A549 (cell line): ENCODE results near the gene RPL27. TPM values are rescaled to one million over a fixed set of nuclear protein-coding genes. Genes with fewer than 3 reads are reported as not detected.
A peak's percentile ranks its signal among the peaks of the same experiment; 100 is the strongest.

Source experiments
- ATAC-seq, 2 experiments: fragments of 200-7000 bp in 1 of 2; fragments of >200 bp in 1 of 2; cut with Nextera tagmentation in 1 of 2; cut with Tn5 transposase in 1 of 2; 3 replicates each; pipeline versions ENCODE4 v1.8.0 to v1.9.1; 2018 to 2020; ENCODE audit warnings: mild to moderate bottlenecking in 1 of 2, moderate library complexity in 1 of 2
- CTCF ChIA-PET: fragments of 300-600 bp; sonication (Branson Sonifier 250); formaldehyde crosslinking; extraction: SDS; loops from one replicate; lab custom pipeline; 2021; ENCODE audit warnings: antibody characterized with exemption, inconsistent platforms; lab: Yijun Ruan, JAX
- POLR2A ChIA-PET: fragments of 350-600 bp; formaldehyde crosslinking; extraction: SDS; loops from one replicate; lab custom pipeline; 2021; ENCODE audit warnings: antibody characterized with exemption, inconsistent platforms; lab: Yijun Ruan, JAX
- DNase-seq, 2 experiments: peaks; one replicate each; pipeline versions ENCODE4 v3.0.0 to v3.0.0-alpha.2; 2011 to 2016; ENCODE audit warnings: low read depth in 1 of 2, low spot score in 1 of 2
- FAIRE-seq: peaks from 2 replicates; lab custom pipeline; 2011; peaks lifted over from hg19 to GRCh38; lab: Jason Lieb, UNC
- H3K27ac ChIP-seq, 2 experiments: fragments of >200 bp; sonication (Bioruptor Twin); formaldehyde crosslinking; 3 replicates each; pipeline ENCODE4 v1.5.1; 2016 to 2017
- H3K4me1 ChIP-seq: fragments of >200 bp; sonication (Bioruptor Twin); formaldehyde crosslinking; 3 replicates; pipeline ENCODE4 v1.6.1; 2016
- H3K4me2 ChIP-seq: fragments of >200 bp; sonication (Bioruptor Twin); formaldehyde crosslinking; 3 replicates; pipeline ENCODE4 v1.6.1; 2016
- H3K4me3 ChIP-seq: fragments of >200 bp; sonication (Bioruptor Twin); formaldehyde crosslinking; 3 replicates; pipeline ENCODE4 v1.5.1; 2016
- H3K9me3 ChIP-seq: fragments of >200 bp; sonication (Bioruptor Twin); formaldehyde crosslinking; 3 replicates; pipeline ENCODE4 v1.6.1; 2016
- BHLHE40 ChIP-seq: IDR thresholded peaks from 2 replicates; pipeline ENCODE4 v1.6.1; 2012; ENCODE audit warnings: low read depth, low read length, inconsistent platforms
- CEBPB ChIP-seq, 2 experiments: fragments of >200 bp in 1 of 2; sonication (Bioruptor Twin) in 1 of 2; formaldehyde crosslinking in 1 of 2; IDR thresholded peaks; 2 replicates each; pipeline ENCODE4 v1.6.1; 2012 to 2016
- CHD4 ChIP-seq: fragments of 200-600 bp; sonication (generic); IDR thresholded peaks from 2 replicates; pipeline ENCODE4 v1.6.1; 2016; ENCODE audit warnings: antibody characterized with exemption, mild to moderate bottlenecking, borderline replicate concordance
- EHF ChIP-seq: fragments of 250-450 bp; sonication (Bioruptor Pico); IDR thresholded peaks from 2 replicates; pipeline ENCODE4 v1.5.0; 2020; ENCODE audit warnings: mild to moderate bottlenecking
- ELK1 ChIP-seq: fragments of 150-350 bp; IDR thresholded peaks from 2 replicates; pipeline ENCODE4 v1.6.1; 2014; ENCODE audit warnings: low read depth, mild to moderate bottlenecking, low read length
- FOSL2 ChIP-seq, 2 experiments: fragments of 450-650 bp in 1 of 2; fragments of >200 bp in 1 of 2; sonication (Bioruptor Twin) in 1 of 2; formaldehyde crosslinking; IDR thresholded peaks; 2 replicates each; pipeline versions ENCODE4 v1.5.0 to v1.6.1; 2016 to 2020; ENCODE audit warnings: mild to moderate bottlenecking in 1 of 2, moderate library complexity in 1 of 2
- HDAC2 ChIP-seq: fragments of 200-600 bp; sonication (generic); IDR thresholded peaks from 2 replicates; pipeline ENCODE4 v1.6.1; 2016
- HOXA7 ChIP-seq: fragments of 250-450 bp; sonication (Bioruptor Pico); IDR thresholded peaks from 2 replicates; pipeline ENCODE4 v1.5.0; 2020; ENCODE audit warnings: mild to moderate bottlenecking, moderate library complexity
- HOXB5 ChIP-seq: fragments of 250-450 bp; sonication (Bioruptor Pico); IDR thresholded peaks from 2 replicates; pipeline ENCODE4 v1.5.0; 2020; ENCODE audit warnings: mild to moderate bottlenecking, moderate library complexity
- JUNB ChIP-seq: fragments of >200 bp; sonication (Bioruptor Twin); formaldehyde crosslinking; IDR thresholded peaks from 2 replicates; pipeline ENCODE4 v1.6.1; 2016
- MAFK ChIP-seq: fragments of 450-650 bp; IDR thresholded peaks from 2 replicates; pipeline ENCODE4 v1.6.1; 2014; ENCODE audit not compliant: partially characterized antibody
- MAX ChIP-seq: IDR thresholded peaks from 2 replicates; pipeline ENCODE4 v1.6.1; 2012
- MYC ChIP-seq: IDR thresholded peaks from 2 replicates; pipeline ENCODE4 v1.6.1; 2012; ENCODE audit warnings: mild to moderate bottlenecking, inconsistent platforms, low read length, improper control_type of control experiment, borderline replicate concordance
- PBX3 ChIP-seq: IDR thresholded peaks from 2 replicates; pipeline ENCODE4 v1.6.1; 2012
- PHF8 ChIP-seq: fragments of 200-600 bp; sonication (generic); IDR thresholded peaks from 2 replicates; pipeline ENCODE4 v1.6.1; 2016; ENCODE audit warnings: low read depth, mild to moderate bottlenecking, antibody characterized with exemption, moderate library complexity, borderline replicate concordance
- RAD21 ChIP-seq, 2 experiments: fragments of >200 bp in 1 of 2; sonication (Bioruptor Twin) in 1 of 2; formaldehyde crosslinking in 1 of 2; IDR thresholded peaks in 1 of 2; conservative IDR thresholded peaks in 1 of 2; 2 replicates in 1 of 2; 3 replicates in 1 of 2; pipeline ENCODE4 v1.6.1; 2012 to 2018; ENCODE audit warnings: inconsistent platforms in 1 of 2
- REST ChIP-seq: fragments of 200-600 bp; sonication (generic); IDR thresholded peaks from 2 replicates; pipeline ENCODE4 v1.6.1; 2016; ENCODE audit warnings: antibody characterized with exemption, mild to moderate bottlenecking, moderate library complexity
- SMC3 ChIP-seq: fragments of >200 bp; sonication (Bioruptor Twin); formaldehyde crosslinking; IDR thresholded peaks from 3 replicates; pipeline ENCODE4 v1.6.1; 2018; ENCODE audit warnings: inconsistent platforms
- ZC3H11A ChIP-seq: fragments of 450-650 bp; IDR thresholded peaks from 2 replicates; pipeline ENCODE4 v1.6.1; 2014; ENCODE audit warnings: antibody characterized with exemption, mild to moderate bottlenecking
- ZFP36 ChIP-seq: fragments of 450-650 bp; IDR thresholded peaks from 2 replicates; pipeline ENCODE4 v1.6.1; 2014; ENCODE audit warnings: borderline replicate concordance; ENCODE audit not compliant: partially characterized antibody
- WGBS: methylation state at CpG from one replicate; pipeline ENCODE4 v1.1.6; 2017; ENCODE audit errors: missing lambda C conversion rate; 5-methylcytosine and 5-hydroxymethylcytosine counted together
- polyA plus RNA-seq, 4 experiments: library from polyadenylated mRNA; depleted of rRNA in 3 of 4; stranded (reverse); fragments of >200 nt; fragmentation: RNase III in 1 of 4; extraction: RNeasy Plus Mini Kit Qiagen cat#74134 plus additional on column Dnase treatment in 1 of 4; gene quantifications; 2 replicates in 3 of 4; 3 replicates in 1 of 4; pipeline ENCODE4 v1.2.3, GENCODE V29; 2011 to 2017
- TF ChIP-seq, protein P1 (sequence below): fragments of >200 bp; sonication (Bioruptor Twin); formaldehyde crosslinking; IDR thresholded peaks from 3 replicates; pipeline ENCODE4 v1.6.1; 2016
- TF ChIP-seq, protein P2 (sequence below): fragments of >200 bp; sonication (Bioruptor Twin); formaldehyde crosslinking; IDR thresholded peaks from 2 replicates; pipeline ENCODE4 v1.6.1; 2016
- TF ChIP-seq, protein P3 (sequence below): fragments of 450-650 bp; IDR thresholded peaks from 2 replicates; pipeline ENCODE4 v1.6.1; 2014; ENCODE audit warnings: antibody characterized with exemption
- TF ChIP-seq, protein P4 (sequence below): fragments of 250-450 bp; sonication (Bioruptor Pico); IDR thresholded peaks from 2 replicates; pipeline ENCODE4 v1.5.0; 2020; ENCODE audit warnings: low read depth, mild to moderate bottlenecking, moderate library complexity
- TF ChIP-seq, protein P5 (sequence below): fragments of 250-450 bp; sonication (Bioruptor Pico); IDR thresholded peaks from 2 replicates; pipeline ENCODE4 v1.5.0; 2021; ENCODE audit warnings: mild to moderate bottlenecking, moderate library complexity, borderline replicate concordance

RPL27 gene
- polyA plus RNA-seq, 2 of the 4 experiments (the other 2 are of a cell fraction): 2,894 to 5,746 TPM

DNA sequence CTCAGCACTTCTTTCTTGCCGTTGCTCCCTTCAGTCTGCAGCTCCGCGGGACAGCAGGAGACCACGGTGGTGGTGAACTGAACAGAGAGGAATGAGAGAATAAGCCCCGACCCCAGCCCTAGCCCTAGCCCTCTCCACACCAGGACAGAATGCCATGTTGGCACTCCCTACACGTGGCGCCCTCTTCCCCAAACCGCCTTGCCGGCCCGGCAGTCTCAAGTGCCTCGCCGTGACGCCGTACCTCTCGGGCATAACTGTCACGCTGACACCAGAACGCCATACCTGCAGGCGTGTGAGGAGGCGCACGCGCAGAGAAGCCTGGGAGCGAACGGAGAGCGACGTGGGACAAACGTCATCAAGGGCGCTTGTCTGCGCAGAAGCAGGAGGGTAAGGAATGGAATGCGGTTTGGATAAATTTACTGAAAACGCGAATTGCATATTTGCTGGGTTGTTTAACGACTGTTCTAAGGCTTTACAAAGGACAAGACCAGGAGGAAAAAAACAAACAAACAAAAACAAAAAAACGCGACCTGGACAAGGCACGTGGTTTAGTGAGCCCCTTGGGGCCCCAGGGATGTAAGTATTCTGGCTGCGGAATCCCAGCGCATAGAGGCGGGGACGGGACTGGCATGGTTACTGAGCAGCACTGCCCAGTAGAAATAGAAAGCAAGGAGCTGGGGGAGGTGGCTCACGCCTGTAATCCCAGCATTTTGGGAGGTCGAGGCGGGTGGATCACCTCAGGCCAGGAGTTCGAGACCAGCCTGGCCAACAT is 33.9 kb upstream of the RPL27 start, which contains the start of gene AARSD1:
Gene AARSD1 (minus strand): TSS at position 294 of the 772 bp plus-strand sequence. CDS start 14 bp downstream, at position 280.
- ATAC-seq (peak; percentile 94 to 98), FAIRE-seq (peak; percentile 36), DNase-seq (peak; percentile 93 to 98)
- Histone ChIP-seq H3K9me3 (no peaks in the 10 kb centered on the region), H3K4me2 (peak within 1 kb of the TSS; percentile 88), H3K4me3 (peak within 1 kb of the TSS; percentile 79), H3K27ac (peak within 1 kb of the TSS; percentile 74 to 89), H3K4me1 (peaks cover 8% of the 10 kb centered on the region; the same call in 2 of the 3 replicates)
- WGBS: 2% methylated on average over 43 of the region's 43 CpGs
- ChIA-PET POLR2A (interaction anchor here (0.6 to 3.1 kb wide), 7 partner anchors 8 to 98 kb away, joined by 4 to 48 read pairs (median 6); partner anchors contain the start of genes RPL27 and RUNDC1), CTCF (interaction anchor here (0.6 to 4.3 kb wide), 11 partner anchors 10 to 437 kb away, joined by 3 to 29 read pairs (median 3); partner anchors contain the start of genes PSME3 and RPL27)
- TF ChIP-seq HOXA7 (CRISPR knock-in tag) (no peak), JUNB (no peak), ELK1 (no peak), BHLHE40 (no peak), CHD4 (peak; percentile 97; the same call in 1 of the 2 replicates), HDAC2 (peak; percentile 51; the same call in 1 of the 2 replicates), EHF (no peak), ZFP36 (no peak), MAFK (peak; percentile 28), MAX (peak; percentile 98), SMC3 (peak; percentile 12; the same call in 1 of the 3 replicates), ZC3H11A (no peak), RAD21 (conservative IDR thresholded peaks at IDR 0.05 in 1 of 2, IDR thresholded peaks at IDR 0.05 in 1 of 2) (0 out of 5 replicates have a peak, but pooled peaks of 1 of the 2 experiments have one; percentile 5), CEBPB (IDR thresholded peaks at IDR 0.05) (peak in 1 of 2 experiments; percentile 2; a peak in 1 of 4 replicates), HOXB5 (CRISPR knock-in tag) (no peak), PHF8 (peak; percentile 84), REST (peak; percentile 30; the same call in 1 of the 2 replicates), PBX3 (no peak), FOSL2 (IDR thresholded peaks at IDR 0.05) (no peak), FOSL2 (CRISPR knock-in tag; IDR thresholded peaks at IDR 0.05) (peak; percentile 26), MYC (no peak; the same call in 1 of the 2 replicates)
- TF ChIP-seq, protein P1, sequence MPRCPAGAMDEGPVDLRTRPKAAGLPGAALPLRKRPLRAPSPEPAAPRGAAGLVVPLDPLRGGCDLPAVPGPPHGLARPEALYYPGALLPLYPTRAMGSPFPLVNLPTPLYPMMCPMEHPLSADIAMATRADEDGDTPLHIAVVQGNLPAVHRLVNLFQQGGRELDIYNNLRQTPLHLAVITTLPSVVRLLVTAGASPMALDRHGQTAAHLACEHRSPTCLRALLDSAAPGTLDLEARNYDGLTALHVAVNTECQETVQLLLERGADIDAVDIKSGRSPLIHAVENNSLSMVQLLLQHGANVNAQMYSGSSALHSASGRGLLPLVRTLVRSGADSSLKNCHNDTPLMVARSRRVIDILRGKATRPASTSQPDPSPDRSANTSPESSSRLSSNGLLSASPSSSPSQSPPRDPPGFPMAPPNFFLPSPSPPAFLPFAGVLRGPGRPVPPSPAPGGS: peak; percentile 80; the same call in 1 of the 3 replicates
- TF ChIP-seq, protein P2, sequence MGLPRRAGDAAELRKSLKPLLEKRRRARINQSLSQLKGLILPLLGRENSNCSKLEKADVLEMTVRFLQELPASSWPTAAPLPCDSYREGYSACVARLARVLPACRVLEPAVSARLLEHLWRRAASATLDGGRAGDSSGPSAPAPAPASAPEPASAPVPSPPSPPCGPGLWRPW: no peak
- TF ChIP-seq, protein P3, sequence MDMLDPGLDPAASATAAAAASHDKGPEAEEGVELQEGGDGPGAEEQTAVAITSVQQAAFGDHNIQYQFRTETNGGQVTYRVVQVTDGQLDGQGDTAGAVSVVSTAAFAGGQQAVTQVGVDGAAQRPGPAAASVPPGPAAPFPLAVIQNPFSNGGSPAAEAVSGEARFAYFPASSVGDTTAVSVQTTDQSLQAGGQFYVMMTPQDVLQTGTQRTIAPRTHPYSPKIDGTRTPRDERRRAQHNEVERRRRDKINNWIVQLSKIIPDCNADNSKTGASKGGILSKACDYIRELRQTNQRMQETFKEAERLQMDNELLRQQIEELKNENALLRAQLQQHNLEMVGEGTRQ: no peak; the same call in 1 of the 2 replicates
- TF ChIP-seq, protein P4, sequence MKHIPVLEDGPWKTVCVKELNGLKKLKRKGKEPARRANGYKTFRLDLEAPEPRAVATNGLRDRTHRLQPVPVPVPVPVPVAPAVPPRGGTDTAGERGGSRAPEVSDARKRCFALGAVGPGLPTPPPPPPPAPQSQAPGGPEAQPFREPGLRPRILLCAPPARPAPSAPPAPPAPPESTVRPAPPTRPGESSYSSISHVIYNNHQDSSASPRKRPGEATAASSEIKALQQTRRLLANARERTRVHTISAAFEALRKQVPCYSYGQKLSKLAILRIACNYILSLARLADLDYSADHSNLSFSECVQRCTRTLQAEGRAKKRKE (CRISPR knock-in tag): no peak
- TF ChIP-seq, protein P5, sequence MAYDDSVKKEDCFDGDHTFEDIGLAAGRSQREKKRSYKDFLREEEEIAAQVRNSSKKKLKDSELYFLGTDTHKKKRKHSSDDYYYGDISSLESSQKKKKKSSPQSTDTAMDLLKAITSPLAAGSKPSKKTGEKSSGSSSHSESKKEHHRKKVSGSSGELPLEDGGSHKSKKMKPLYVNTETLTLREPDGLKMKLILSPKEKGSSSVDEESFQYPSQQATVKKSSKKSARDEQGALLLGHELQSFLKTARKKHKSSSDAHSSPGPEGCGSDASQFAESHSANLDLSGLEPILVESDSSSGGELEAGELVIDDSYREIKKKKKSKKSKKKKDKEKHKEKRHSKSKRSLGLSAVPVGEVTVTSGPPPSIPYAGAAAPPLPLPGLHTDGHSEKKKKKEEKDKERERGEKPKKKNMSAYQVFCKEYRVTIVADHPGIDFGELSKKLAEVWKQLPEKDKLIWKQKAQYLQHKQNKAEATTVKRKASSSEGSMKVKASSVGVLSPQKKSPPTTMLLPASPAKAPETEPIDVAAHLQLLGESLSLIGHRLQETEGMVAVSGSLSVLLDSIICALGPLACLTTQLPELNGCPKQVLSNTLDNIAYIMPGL (CRISPR knock-in tag): no peak
